BE2C (cell line): ENCODE data around the gene ITGB2.

Experiments
- DNase-seq: peaks from one replicate; pipeline ENCODE4 v3.0.0-alpha.2; 2020
- H3K27me3 ChIP-seq: fragments of 250-450 bp; sonication (Bioruptor Pico); 2 replicates; pipeline ENCODE4 v1.5.1; 2020; ENCODE audit warnings: mild to moderate bottlenecking
- H3K36me3 ChIP-seq: fragments of 250-450 bp; sonication (Bioruptor Pico); 2 replicates; pipeline ENCODE4 v1.5.1; 2020; ENCODE audit warnings: mild to moderate bottlenecking
- H3K4me1 ChIP-seq: fragments of 250-450 bp; sonication (Bioruptor Pico); 2 replicates; pipeline ENCODE4 v1.5.1; 2020
- H3K4me3 ChIP-seq: 2 replicates; pipeline ENCODE4 v1.5.1; 2011; ENCODE audit warnings: low read depth, low read length
- H3K9me3 ChIP-seq: fragments of 250-450 bp; sonication (Bioruptor Pico); 2 replicates; pipeline ENCODE4 v1.5.1; 2020
- TF ChIP-seq, protein P1 (sequence below): IDR thresholded peaks from 2 replicates; pipeline ENCODE4 v1.5.1; 2012; ENCODE audit warnings: mild to moderate bottlenecking, low read depth, low read length

Gene ITGB2

DNA sequence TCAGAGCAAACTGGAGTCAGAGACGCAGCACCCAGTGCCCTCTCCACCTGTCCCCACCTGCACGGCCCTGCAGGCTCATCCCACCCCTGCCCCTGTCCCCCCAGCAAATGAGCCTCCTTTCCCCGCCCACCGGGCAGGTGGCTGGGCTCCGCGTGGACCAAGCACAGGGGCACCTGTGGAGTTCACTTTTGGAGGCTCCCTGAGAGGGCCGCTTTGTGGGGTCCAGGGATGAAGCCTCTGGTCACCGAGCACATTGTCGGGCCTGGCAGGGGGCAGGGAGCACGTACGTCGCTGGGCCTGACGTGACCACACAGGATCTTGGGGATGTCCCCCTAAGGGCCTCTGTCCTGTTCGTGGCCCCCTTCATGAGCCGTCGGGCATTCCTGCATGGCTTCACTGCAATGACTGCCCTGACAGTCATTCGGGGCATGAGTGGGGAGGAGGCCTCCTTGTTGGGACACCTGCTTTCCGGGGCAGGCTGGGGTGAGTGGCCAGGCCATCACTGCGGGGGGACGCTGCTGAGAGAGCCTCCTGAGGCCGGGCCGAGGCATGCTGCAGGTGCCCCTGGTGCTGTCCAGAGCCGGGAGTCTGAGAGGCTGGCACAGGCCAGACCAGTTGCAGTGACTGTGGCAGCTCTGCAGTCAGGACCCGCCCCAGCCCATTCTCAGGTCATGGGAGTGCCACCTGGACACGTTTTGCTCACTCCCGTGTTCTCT, 38.8 kb upstream of the ITGB2 start:
- TF ChIP-seq, protein P1, sequence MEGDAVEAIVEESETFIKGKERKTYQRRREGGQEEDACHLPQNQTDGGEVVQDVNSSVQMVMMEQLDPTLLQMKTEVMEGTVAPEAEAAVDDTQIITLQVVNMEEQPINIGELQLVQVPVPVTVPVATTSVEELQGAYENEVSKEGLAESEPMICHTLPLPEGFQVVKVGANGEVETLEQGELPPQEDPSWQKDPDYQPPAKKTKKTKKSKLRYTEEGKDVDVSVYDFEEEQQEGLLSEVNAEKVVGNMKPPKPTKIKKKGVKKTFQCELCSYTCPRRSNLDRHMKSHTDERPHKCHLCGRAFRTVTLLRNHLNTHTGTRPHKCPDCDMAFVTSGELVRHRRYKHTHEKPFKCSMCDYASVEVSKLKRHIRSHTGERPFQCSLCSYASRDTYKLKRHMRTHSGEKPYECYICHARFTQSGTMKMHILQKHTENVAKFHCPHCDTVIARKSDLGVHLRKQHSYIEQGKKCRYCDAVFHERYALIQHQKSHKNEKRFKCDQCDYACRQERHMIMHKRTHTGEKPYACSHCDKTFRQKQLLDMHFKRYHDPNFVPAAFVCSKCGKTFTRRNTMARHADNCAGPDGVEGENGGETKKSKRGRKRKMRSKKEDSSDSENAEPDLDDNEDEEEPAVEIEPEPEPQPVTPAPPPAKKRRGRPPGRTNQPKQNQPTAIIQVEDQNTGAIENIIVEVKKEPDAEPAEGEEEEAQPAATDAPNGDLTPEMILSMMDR, result no peak
- H3K9me3 ChIP-seq, result no peaks in the 10 kb centered on the region
- DNase-seq, result no peak
- no peak overlapping the region for H3K4me3 ChIP-seq
- no peaks in the 10 kb centered on the region for H3K4me1 ChIP-seq
- peaks cover 78% of the 10 kb centered on the region for H3K36me3 ChIP-seq
- no peaks in the 10 kb centered on the region for H3K27me3 ChIP-seq

DNA sequence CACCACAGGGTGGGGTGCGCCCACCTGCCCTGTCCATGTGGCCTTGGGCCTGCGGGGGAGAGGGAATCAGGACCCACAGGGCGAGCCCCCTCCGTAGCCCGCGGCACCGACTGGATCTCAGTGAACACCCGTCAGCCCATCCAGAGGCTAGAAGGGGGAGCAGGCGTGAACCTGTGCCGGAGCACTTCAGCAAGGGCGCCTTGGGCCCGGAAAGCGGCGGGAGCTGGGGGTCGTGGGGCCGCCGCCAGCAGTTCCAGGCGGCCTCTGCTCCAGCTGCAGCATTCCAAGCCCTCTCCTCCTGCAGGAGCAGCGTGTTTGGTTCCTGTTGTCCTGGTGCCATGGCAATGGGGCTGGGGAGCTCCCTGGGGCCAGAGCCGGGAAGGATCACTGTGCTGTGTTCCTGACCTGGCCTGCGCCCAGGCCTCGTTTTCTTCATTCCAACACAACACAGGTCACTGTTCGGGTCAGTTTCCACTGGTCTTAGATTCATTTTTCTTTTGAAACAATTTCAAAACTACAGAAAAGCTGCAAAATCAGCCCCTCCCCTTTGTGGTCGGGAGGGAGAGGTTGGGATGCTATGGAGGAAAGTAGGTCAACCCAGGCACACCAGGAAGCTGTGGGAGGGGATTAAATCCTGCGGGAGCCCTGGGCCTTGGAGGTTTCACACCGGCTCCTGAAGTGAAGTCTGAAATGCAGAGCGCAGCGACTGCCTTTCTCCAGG, 37.9 kb upstream of the ITGB2 start:
- Histone ChIP-seq H3K4me3 (no peak overlapping the region), H3K4me1 (no peaks in the 10 kb centered on the region), H3K36me3 (peaks cover 81% of the 10 kb centered on the region), H3K27me3 (no peaks in the 10 kb centered on the region), H3K9me3 (no peaks in the 10 kb centered on the region)
- no peak for DNase-seq
- TF ChIP-seq, protein P1, result no peak

DNA sequence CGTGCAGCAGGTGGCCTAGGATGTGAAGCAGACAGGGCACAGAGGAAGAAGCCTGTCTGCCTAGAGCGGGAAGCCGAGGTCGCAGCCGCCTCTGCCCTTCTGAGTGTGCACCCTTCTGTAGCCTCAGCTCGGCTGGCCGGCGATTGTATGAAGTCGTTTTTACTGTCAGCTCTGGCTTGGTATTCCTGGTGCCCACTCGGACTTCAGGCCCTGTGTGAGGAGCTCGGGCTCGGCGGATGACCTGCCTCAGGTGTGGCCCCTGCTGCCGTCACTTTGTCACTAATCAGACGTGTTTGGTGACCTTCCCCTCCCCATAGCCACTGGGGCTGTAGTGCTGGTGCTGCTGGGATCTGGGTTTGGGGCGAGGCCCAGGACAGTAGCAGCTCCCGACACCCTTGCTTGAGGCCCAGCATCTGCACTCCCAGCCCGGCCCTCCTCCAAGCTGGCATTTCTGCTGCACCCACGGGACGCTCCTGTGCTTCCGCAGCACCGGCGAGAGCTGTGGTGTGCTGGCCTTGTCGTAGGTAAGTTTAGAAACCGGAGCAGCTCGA, 37.3 kb upstream of the ITGB2 start:
- Histone ChIP-seq H3K4me1 (no peaks in the 10 kb centered on the region), H3K9me3 (no peaks in the 10 kb centered on the region), H3K36me3 (peaks cover 82% of the 10 kb centered on the region), H3K27me3 (no peaks in the 10 kb centered on the region), H3K4me3 (no peak overlapping the region)
- TF ChIP-seq, protein P1, result no peak
- DNase-seq, result no peak

DNA sequence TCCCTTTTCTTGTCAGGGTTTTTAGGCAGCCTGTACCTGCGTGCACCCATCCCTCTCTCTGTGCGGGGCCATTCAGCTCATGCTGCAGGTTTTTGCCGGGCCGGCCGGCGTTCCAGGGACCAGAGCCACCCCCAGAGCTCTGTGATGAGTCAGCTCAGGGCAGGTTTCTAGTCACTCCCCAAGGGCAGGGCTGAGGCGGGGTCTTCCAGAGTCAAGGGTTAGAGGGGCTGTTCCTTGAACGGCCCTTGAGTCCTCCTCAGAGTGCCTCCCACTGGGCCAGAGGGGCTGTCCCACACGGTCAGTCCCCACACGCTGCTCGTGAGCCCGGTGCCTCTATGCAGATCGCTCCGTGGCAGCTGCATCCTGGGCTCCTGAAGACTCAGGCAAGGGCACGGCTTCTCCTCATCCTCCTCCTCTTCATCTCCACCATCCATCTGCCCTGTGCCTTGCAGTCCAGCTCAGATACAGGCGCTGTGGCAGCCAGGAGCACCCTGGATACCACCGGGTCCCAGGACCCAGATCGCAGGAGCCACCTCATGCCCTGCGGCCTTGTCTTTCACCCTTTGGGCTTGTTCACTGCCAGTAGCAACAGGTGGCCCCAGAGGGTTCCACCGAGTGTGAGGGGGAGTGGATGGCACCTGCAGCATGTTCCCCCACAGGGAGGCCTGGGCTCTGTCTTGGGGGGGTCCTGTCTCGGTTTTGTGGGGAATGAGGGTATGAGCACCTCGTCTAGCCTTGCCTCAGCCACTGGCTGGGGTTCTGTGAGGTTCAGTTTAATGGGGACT, 36.5 kb upstream of the ITGB2 start:
- Histone ChIP-seq H3K4me1 (no peaks in the 10 kb centered on the region), H3K4me3 (no peak overlapping the region), H3K27me3 (no peaks in the 10 kb centered on the region), H3K36me3 (peaks cover 81% of the 10 kb centered on the region), H3K9me3 (no peaks in the 10 kb centered on the region)
- no peak for DNase-seq
- TF ChIP-seq, protein P1, result no peak

DNA sequence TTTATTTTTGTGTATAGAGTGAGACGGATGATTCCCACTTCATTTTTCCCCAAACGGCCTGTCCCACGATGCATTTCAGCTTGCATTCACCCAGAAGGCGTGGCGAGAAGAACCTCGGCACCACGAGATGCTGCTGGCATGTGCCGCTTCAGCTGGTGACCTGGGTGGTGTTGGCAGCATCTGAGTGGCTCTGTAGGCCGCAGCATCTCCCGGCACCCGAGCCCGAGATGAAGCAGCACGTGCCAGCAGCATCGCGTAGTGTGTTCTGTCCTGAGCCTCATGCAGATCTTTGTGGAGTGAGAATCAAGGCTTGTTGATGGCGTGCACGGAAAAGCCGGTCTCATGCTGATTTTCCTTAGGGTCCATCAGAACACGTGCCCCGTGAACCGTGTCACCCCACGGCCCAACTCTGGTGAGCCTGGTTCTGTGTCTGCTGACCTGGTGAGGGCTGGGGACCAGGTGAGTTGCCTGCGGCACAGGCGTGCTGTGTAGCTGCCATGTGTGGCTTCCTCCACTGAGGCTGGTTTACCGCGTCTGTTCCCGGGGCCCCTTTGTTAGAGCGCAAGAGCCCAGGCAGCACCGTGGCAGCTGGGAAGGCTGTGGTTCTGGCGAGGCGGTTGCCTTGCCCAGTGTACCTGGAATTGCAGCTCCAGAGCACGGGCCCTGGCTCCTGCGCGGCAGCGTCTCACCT, 35.8 kb upstream of the ITGB2 start:
- Histone ChIP-seq H3K36me3 (peaks cover 78% of the 10 kb centered on the region), H3K4me3 (no peak overlapping the region), H3K27me3 (no peaks in the 10 kb centered on the region), H3K9me3 (no peaks in the 10 kb centered on the region), H3K4me1 (no peaks in the 10 kb centered on the region)
- TF ChIP-seq, protein P1, result no peak
- DNase-seq, result no peak
